H1 (cell line): ENCODE data around the gene FAM241A. TPM values are rescaled to one million over a fixed set of nuclear protein-coding genes. Genes with fewer than 3 reads are reported as not detected.

Source experiments
- CTCF ChIA-PET: fragments of 300-600 bp; sonication (Branson Sonifier 250); formaldehyde crosslinking; loops from one replicate; lab custom pipeline; 2021; ENCODE audit not compliant: partially characterized antibody; lab: Charles Lee
- POLR2A ChIA-PET: fragments of 300-600 bp; sonication (Branson Sonifier 250); formaldehyde crosslinking; loops from one replicate; lab custom pipeline; 2021; ENCODE audit warnings: inconsistent platforms; ENCODE audit not compliant: partially characterized antibody; lab: Charles Lee
- DNase-seq, 2 experiments: peaks; one replicate each; pipeline versions ENCODE4 v3.0.0 to v3.0.0-alpha.2; 2010 to 2022; ENCODE audit warnings: low spot score in 2 of 2, low read depth in 1 of 2, mixed read lengths in 1 of 2
- FAIRE-seq: peaks from 2 replicates; lab custom pipeline; 2011; peaks lifted over from hg19 to GRCh38; lab: Jason Lieb, UNC
- H2AFZ ChIP-seq: 2 replicates; pipeline ENCODE4 v1.8.1; 2012; ENCODE audit warnings: low read length, inconsistent platforms
- H2AK5ac ChIP-seq: 2 replicates; pipeline ENCODE4 v1.6.1; 2013; ENCODE audit warnings: low read depth, low read length
- H2BK120ac ChIP-seq: replicated peaks from 2 replicates; pipeline ENCODE3; 2013; ENCODE audit warnings: low read depth, low read length, inconsistent platforms
- H2BK12ac ChIP-seq: 2 replicates; pipeline ENCODE4 v1.6.1; 2013; ENCODE audit warnings: low read depth, low read length
- H2BK15ac ChIP-seq: 2 replicates; pipeline ENCODE4 v1.6.1; 2013; ENCODE audit warnings: low read length
- H2BK20ac ChIP-seq: 2 replicates; pipeline ENCODE4 v1.6.1; 2013; ENCODE audit warnings: low read length
- H2BK5ac ChIP-seq: 2 replicates; pipeline ENCODE4 v1.6.1; 2013; ENCODE audit warnings: low read depth, low read length
- H3K14ac ChIP-seq: 2 replicates; pipeline ENCODE4 v1.6.1; 2013; ENCODE audit warnings: inconsistent platforms; ENCODE audit not compliant: insufficient read length
- H3K18ac ChIP-seq: 2 replicates; pipeline ENCODE4 v1.6.1; 2013; ENCODE audit warnings: low read length; ENCODE audit errors: extremely low read depth
- H3K23ac ChIP-seq: 2 replicates; pipeline ENCODE4 v1.6.1; 2013; ENCODE audit warnings: inconsistent platforms; ENCODE audit not compliant: insufficient read length
- H3K23me2 ChIP-seq: 2 replicates; pipeline ENCODE4 v1.6.1; 2013; ENCODE audit warnings: low read depth, low read length
- H3K27ac ChIP-seq: 2 replicates; pipeline ENCODE4 v1.6.1; 2011; ENCODE audit warnings: low read depth, low read length, inconsistent platforms
- H3K27me3 ChIP-seq, 4 experiments: replicated peaks in 1 of 4; 1 replicate in 1 of 4; 2 replicates in 3 of 4; pipeline versions ENCODE4 v1.6.1 to v1.8.1; 2011 to 2013; ENCODE audit warnings: low read length in 3 of 4, mild to moderate bottlenecking in 3 of 4, inconsistent platforms in 2 of 4, mixed read lengths in 2 of 4, moderate library complexity in 1 of 4; ENCODE audit not compliant: control insufficient read depth in 3 of 4, insufficient read depth in 3 of 4; ENCODE audit errors: extremely low read depth in 1 of 4
- H3K36me3 ChIP-seq, 4 experiments: 2 replicates each; pipeline versions ENCODE4 v1.6.1 to v1.8.1; 2011 to 2013; ENCODE audit warnings: mild to moderate bottlenecking in 4 of 4, low read length in 3 of 4, moderate library complexity in 2 of 4, control low read depth in 1 of 4, inconsistent platforms in 1 of 4; ENCODE audit not compliant: insufficient read depth in 4 of 4, control insufficient read depth in 2 of 4
- H3K4ac ChIP-seq: replicated peaks from 2 replicates; pipeline ENCODE3; 2013; ENCODE audit warnings: low read length, low read depth, mixed read lengths, inconsistent platforms; ENCODE audit not compliant: insufficient read length
- H3K4me1 ChIP-seq, 4 experiments: replicated peaks in 1 of 4; 1 replicate in 1 of 4; 2 replicates in 3 of 4; pipeline versions ENCODE4 v1.6.1 to v1.8.1; 2011 to 2013; ENCODE audit warnings: low read length in 3 of 4, inconsistent platforms in 2 of 4, mixed read lengths in 1 of 4; ENCODE audit not compliant: insufficient read depth in 4 of 4, control insufficient read depth in 3 of 4
- H3K4me2 ChIP-seq, 2 experiments: 2 replicates each; pipeline versions ENCODE4 v1.6.1 to v1.8.1; 2011 to 2013; ENCODE audit warnings: low read depth in 2 of 2, low read length in 2 of 2, control low read depth in 1 of 2, inconsistent platforms in 1 of 2, mild to moderate bottlenecking in 1 of 2; ENCODE audit not compliant: insufficient read depth in 1 of 2
- H3K4me3 ChIP-seq, 4 experiments: fragments of 200-600, 300-600 bp in 1 of 4; sonication (generic), shearing (Covaris generic), sonication (Bioruptor Twin) in 1 of 4; 2 replicates each; pipeline versions ENCODE4 v1.5.1 to v1.8.1; 2011 to 2016; ENCODE audit warnings: low read length in 4 of 4, low read depth in 3 of 4, control low read depth in 2 of 4, inconsistent platforms in 2 of 4, mild to moderate bottlenecking in 2 of 4, mixed read lengths in 1 of 4, moderate library complexity in 1 of 4; ENCODE audit not compliant: insufficient read depth in 2 of 4; ENCODE audit errors: extremely low read depth in 1 of 4
- H3K56ac ChIP-seq: replicated peaks from 2 replicates; pipeline ENCODE3; 2013; ENCODE audit warnings: low read depth, mild to moderate bottlenecking, mixed read lengths, low read length, inconsistent platforms; ENCODE audit not compliant: insufficient read length
- H3K79me1 ChIP-seq: 2 replicates; pipeline ENCODE4 v1.6.1; 2013; ENCODE audit warnings: low read depth, low read length, control low read depth
- H3K79me2 ChIP-seq, 2 experiments: 2 replicates each; pipeline versions ENCODE4 v1.6.1 to v1.8.1; 2012 to 2013; ENCODE audit warnings: low read length in 2 of 2, mild to moderate bottlenecking in 2 of 2, inconsistent platforms in 1 of 2; ENCODE audit not compliant: insufficient read depth in 2 of 2, control insufficient read depth in 1 of 2
- H3K9ac ChIP-seq, 4 experiments: replicated peaks in 1 of 4; 1 replicate in 1 of 4; 2 replicates in 3 of 4; pipeline versions ENCODE4 v1.6.1 to v1.8.1; 2011 to 2013; ENCODE audit warnings: low read depth in 3 of 4, low read length in 3 of 4, control low read depth in 2 of 4, mild to moderate bottlenecking in 2 of 4, moderate library complexity in 2 of 4, inconsistent platforms in 1 of 4; ENCODE audit errors: extremely low read depth in 1 of 4
- H3K9me3 ChIP-seq, 2 experiments: 2 replicates each; pipeline versions ENCODE4 v1.6.1 to v1.8.1; 2012 to 2013; ENCODE audit warnings: mild to moderate bottlenecking in 2 of 2, moderate library complexity in 2 of 2, control low read depth in 1 of 2, inconsistent platforms in 1 of 2, low read depth in 1 of 2, low read length in 1 of 2, mixed read lengths in 1 of 2; ENCODE audit not compliant: insufficient read depth in 2 of 2
- H4K20me1 ChIP-seq, 2 experiments: replicated peaks in 1 of 2; 2 replicates each; pipeline versions ENCODE3 to v1.8.1; 2011 to 2013; ENCODE audit warnings: inconsistent platforms in 2 of 2, low read length in 2 of 2, mild to moderate bottlenecking in 1 of 2; ENCODE audit not compliant: insufficient read depth in 2 of 2, control insufficient read depth in 1 of 2
- H4K5ac ChIP-seq: 2 replicates; pipeline ENCODE4 v1.6.1; 2013; ENCODE audit warnings: low read length, low read depth, mixed read lengths, inconsistent platforms; ENCODE audit not compliant: insufficient read length
- H4K8ac ChIP-seq: 2 replicates; pipeline ENCODE4 v1.8.0; 2013; ENCODE audit warnings: mild to moderate bottlenecking, moderate library complexity, low read length, inconsistent platforms; ENCODE audit not compliant: insufficient read depth; ENCODE audit errors: extremely low read depth
- H4K91ac ChIP-seq: replicated peaks from 2 replicates; pipeline ENCODE3; 2013; ENCODE audit warnings: low read length, mixed read lengths, inconsistent platforms; ENCODE audit not compliant: insufficient read length
- BCL11A ChIP-seq, 2 experiments: IDR thresholded peaks; one replicate each; pipeline ENCODE4 v1.6.1; 2011; ENCODE audit warnings: low read depth in 2 of 2, low read length in 2 of 2, mild to moderate bottlenecking in 2 of 2
- CHD2 ChIP-seq: IDR thresholded peaks from 2 replicates; pipeline ENCODE4 v1.6.1; 2012; ENCODE audit warnings: low read length, improper control_type of control experiment
- EP300 ChIP-seq, 2 experiments: IDR thresholded peaks; 1 replicate in 1 of 2; 2 replicates in 1 of 2; pipeline ENCODE4 v1.6.1; 2011 to 2012; ENCODE audit warnings: low read depth in 2 of 2, low read length in 2 of 2, mild to moderate bottlenecking in 2 of 2, borderline replicate concordance in 1 of 2, inconsistent platforms in 1 of 2, moderate library complexity in 1 of 2
- EZH2 ChIP-seq: fragments of 200-600 bp; sonication (generic); IDR thresholded peaks from 2 replicates; pipeline ENCODE4 v1.7.1; 2012; ENCODE audit warnings: low read depth, mild to moderate bottlenecking, moderate library complexity, low read length, inconsistent platforms; ENCODE audit not compliant: severe bottlenecking
- JUND ChIP-seq: IDR thresholded peaks from 2 replicates; pipeline ENCODE4 v1.6.1; 2011; ENCODE audit warnings: mild to moderate bottlenecking, improper control_type of control experiment, low read length
- KDM1A ChIP-seq: fragments of 200-600, 300-600 bp; sonication (generic); IDR thresholded peaks from 2 replicates; pipeline ENCODE4 v1.7.1; 2016; ENCODE audit warnings: mild to moderate bottlenecking, low read length, borderline replicate concordance
- NANOG ChIP-seq: IDR thresholded peaks from 2 replicates; pipeline ENCODE4 v1.6.1; 2011; ENCODE audit warnings: low read length, low read depth, mild to moderate bottlenecking, inconsistent platforms; ENCODE audit not compliant: insufficient read depth, poor library complexity, severe bottlenecking
- POU5F1 ChIP-seq: IDR thresholded peaks from 2 replicates; pipeline ENCODE4 v1.6.1; 2011; ENCODE audit warnings: low read depth, mild to moderate bottlenecking, low read length, moderate library complexity
- SUZ12 ChIP-seq: fragments of 200-600 bp; sonication (generic); IDR thresholded peaks from 2 replicates; pipeline ENCODE4 v1.6.1; 2012; ENCODE audit warnings: mild to moderate bottlenecking, inconsistent platforms, low read length, moderate library complexity, mixed read lengths
- WGBS, 2 experiments: shearing (Covaris generic) in 1 of 2; methylation state at CpG; one replicate each; pipeline versions ENCODE4 v1.1.6 to v1.1.7; 2013 to 2015; ENCODE audit warnings: low lambda C conversion rate in 2 of 2, mixed read lengths in 2 of 2, inconsistent platforms in 1 of 2, low coverage in 1 of 2, missing lambda C conversion rate in 1 of 2; ENCODE audit not compliant: insufficient replicate concordance in 2 of 2, insufficient coverage in 1 of 2, insufficient read length in 1 of 2; ENCODE audit errors: extremely low coverage in 1 of 2, missing lambda C conversion rate in 1 of 2; 5-methylcytosine and 5-hydroxymethylcytosine counted together
- polyA plus RNA-seq, 7 experiments: library from polyadenylated mRNA; depleted of rRNA in 3 of 7; stranded (reverse) in 5 of 7; unstranded in 2 of 7; fragments of >200 nt in 5 of 7; fragments of 200-250 nt in 2 of 7; gene quantifications; 1 replicate in 5 of 7; 2 replicates in 1 of 7; 4 replicates in 1 of 7; pipeline versions ENCODE4 v1.2.1 to v1.2.3, GENCODE V29; 2011 to 2013; ENCODE audit warnings: missing spikeins in 2 of 7, mixed read lengths in 2 of 7
- total RNA-seq: library from RNA; stranded (reverse); fragmentation: NEBNext Ultra II Directional; extraction: Animal tissue kit (Norgen Biotek cat#: 25700); gene quantifications from 2 replicates; pipeline ENCODE4 v1.2.1, GENCODE V29; 2021

The FAM241A gene
- total and polyA plus RNA-seq, 2 of the 8 experiments (the other 6 are each of a cell fraction or from before 2014, with no cell fraction given): 0.20 to 0.73 TPM

GRCh38 chr4:112168719-112169500, 23.7 kb downstream of the FAM241A start:
- DNase-seq (no peak), FAIRE-seq (no peak)
- ChIA-PET CTCF (no interaction called here), POLR2A (no interaction called here)
- no peaks in the 10 kb centered on the region for H3K23me2 ChIP-seq
- no peaks in the 10 kb centered on the region for H3K27me3 ChIP-seq
- no peak overlapping the region for H3K27ac ChIP-seq
- H2BK15ac ChIP-seq: no peak overlapping the region
- H3K4me1 ChIP-seq: no peaks in the 10 kb centered on the region
- WGBS, 2 experiments: 89% methylated on average over 13 of the region's 13 CpGs; no CpG with 5 or more reads in 1 of the 2 experiments
- no peak overlapping the region for H2AK5ac ChIP-seq
- no peak overlapping the region for H3K4me2 ChIP-seq
- no peaks in the 10 kb centered on the region for H3K79me2 ChIP-seq
- H3K4ac ChIP-seq: no peak overlapping the region
- no peak overlapping the region for H3K18ac ChIP-seq
- no peak overlapping the region for H2BK20ac ChIP-seq
- no peak overlapping the region for H2BK120ac ChIP-seq
- no peak overlapping the region for H3K56ac ChIP-seq
- no peak overlapping the region for H3K14ac ChIP-seq
- no peak overlapping the region for H2BK5ac ChIP-seq
- H4K91ac ChIP-seq: no peak overlapping the region
- no peaks in the 10 kb centered on the region for H3K79me1 ChIP-seq
- no peak overlapping the region for H2BK12ac ChIP-seq
- H4K8ac ChIP-seq: no peak overlapping the region
- H4K20me1 ChIP-seq: no peaks in the 10 kb centered on the region
- H3K23ac ChIP-seq: no peak overlapping the region
- no peak overlapping the region for H2AFZ ChIP-seq
- H3K9me3 ChIP-seq: no peaks in the 10 kb centered on the region
- no peaks in the 10 kb centered on the region for H3K36me3 ChIP-seq
- H3K9ac ChIP-seq: no peak overlapping the region
- H3K4me3 ChIP-seq: no peak overlapping the region
- H4K5ac ChIP-seq: no peak overlapping the region
- TF ChIP-seq NANOG (no peak), POU5F1 (no peak), CHD2 (no peak), SUZ12 (no peak), BCL11A (IDR thresholded peaks at IDR 0.05; ENCODE audit: low read depth in 2 of 2, low read length in 2 of 2) (no peak), JUND (no peak), EZH2 (no peak), KDM1A (no peak), EP300 (IDR thresholded peaks at IDR 0.05; ENCODE audit: borderline replicate concordance in 1 of 2, low read depth in 2 of 2, low read length in 2 of 2) (no peak)
